Measurements from ENCODE around the gene NID2.

Gene NID2

DNA sequence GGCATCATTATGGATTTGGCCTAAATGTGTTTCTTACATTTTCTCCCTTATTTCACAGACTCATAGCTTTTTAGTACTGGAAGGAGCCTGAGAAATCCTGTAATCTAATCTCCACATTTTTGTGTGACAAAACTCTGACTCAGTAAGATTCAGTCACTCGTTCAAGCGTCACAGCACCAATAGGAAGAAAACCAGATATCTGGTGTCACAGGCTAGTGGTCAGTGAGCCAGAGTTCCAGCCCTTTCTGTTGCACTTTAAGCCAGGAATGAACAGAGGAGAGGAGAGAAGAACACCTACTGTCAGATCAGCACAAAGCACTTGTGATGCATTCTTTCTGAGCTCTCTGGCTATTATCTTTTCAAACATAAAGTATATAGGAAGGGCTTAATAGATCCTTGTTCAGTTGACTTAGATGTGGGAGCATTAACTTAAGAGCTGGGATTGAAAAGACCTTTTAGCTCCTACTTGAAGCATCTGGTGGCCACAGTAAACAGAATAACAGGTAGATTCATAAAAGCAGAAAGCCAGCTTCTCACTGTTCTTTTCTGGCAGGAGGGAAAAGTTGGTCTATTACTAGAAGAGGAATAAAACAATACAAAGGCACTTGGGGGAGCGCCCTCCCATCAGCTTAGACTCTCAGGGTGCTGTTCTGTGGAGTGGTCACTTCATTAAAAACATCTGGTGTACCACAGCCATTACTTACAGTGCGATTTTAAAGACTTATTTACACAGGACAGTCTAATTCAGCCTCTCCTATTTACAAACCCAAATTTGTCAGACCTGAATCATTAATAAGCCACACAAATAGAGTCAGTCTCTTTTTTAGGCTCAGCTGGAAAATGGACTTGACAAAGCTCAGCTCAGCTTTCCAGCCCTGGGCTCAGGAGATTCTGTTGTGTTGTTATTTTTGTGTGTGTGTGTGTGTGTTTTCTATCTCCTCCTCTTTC lies 12.2 kb upstream of the NID2 start:
- ATAC-seq (no peak), DNase-seq (no peak)

DNA sequence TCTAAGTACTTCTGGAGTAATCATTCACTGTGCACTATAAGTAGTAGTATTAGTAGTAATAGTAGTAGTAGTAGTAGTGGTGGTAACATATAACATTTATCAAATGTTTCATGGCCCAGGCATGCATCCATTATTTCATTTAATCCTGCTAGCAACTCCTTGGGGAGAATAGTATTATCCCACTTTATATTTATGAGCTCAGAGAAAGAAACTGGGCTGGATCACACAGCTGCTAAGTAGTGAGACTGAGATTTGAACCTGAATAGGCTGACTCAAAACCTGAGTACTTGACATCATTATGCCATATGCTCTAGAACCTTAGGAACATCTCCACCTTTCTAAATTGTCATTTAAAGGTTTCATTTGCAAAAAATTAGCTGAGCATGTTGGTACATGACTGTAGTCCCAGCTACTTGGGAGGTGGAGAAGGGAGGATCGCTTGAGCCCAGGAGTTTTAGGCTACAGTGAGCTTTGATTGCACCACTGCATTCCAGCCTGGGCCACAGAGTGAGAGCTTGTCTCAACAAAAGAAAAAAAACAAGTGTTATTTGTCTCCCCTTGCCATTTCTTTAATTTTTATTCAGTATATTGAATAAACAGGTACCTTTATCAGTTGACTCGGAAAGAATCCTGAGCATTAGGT lies 11.4 kb upstream of the NID2 start:
- ATAC-seq: no peak
- no peak for DNase-seq

DNA sequence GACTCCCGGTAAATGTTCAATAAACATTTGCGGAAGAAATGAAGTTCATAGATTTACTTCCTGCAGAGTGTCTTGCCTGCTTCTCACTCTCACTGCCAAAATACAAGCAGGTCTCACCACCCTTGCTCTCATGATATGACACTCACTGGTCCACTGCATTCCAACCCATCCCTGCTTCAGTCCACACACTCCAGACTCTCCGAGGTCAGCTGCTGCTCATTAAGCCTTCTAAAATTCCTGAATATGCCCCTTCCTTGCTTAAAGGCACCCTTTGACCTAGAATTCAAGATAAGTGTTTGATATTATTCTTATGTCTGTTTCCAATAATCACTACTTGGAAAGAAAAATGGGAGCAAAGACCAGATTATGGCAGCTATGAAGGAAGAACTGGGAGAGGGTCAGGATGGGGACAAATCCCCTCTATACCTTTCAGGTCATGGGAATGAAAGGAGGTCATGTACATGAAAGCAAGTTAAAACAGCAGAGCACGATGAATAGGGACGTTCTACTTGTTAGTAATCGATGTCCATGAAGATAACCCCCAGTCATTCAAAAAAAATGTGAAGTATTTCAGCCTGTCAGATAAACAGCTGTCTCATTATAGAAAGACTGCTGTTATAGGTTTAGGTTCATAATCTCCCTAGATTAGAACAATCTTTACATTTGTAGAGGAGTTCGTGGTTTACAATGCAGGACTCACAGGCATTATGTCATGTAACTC lies 10.5 kb upstream of the NID2 start:
- no peak for ATAC-seq

DNA sequence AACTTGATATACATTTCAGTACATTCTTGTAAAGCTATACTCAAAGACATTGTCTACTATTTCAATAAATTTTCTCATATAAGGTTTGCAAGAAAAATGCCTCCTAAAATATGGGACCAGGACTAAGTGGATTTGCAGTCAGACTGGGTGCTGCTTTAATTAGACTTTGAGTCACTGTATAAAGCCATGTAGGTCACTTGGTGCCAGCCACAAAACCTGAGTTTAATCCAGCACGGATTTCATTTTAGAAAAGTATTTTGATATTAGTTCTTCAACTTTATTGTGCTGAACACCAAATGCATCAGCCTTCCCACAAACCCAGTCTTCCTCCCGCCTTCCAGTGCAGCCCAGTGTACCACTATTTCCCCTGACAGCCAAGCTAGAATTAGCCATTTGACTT lies 9.9 kb upstream of the NID2 start:
- ATAC-seq: no peak

More for the DNA sequence above, 10.5 kb upstream of the NID2 start:
- DNase-seq: no peak

DNA sequence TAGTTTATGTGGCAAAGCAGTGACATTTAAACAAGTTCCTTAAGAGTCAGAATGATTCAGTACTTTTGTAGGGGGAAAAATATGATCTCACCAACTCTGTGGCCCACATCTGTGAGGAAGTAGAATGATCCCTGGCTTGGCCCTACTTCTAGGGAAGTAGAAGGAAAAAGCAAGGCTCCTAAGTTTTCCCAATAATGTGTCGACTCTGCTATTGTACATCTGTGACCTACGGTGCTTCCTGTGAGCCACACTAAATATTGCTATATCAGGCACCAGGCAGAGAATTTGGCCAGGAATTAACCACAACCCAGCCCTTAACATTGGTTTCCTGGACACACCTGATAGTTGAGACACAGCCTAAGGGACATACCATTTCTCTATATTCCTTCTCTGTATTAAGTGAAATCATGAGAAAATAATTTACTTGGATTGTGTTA lies 9.3 kb upstream of the NID2 start:
- DNase-seq: no peak
- no peak for ATAC-seq

More for the DNA sequence above, 9.9 kb upstream of the NID2 start:
- no peak for DNase-seq

DNA sequence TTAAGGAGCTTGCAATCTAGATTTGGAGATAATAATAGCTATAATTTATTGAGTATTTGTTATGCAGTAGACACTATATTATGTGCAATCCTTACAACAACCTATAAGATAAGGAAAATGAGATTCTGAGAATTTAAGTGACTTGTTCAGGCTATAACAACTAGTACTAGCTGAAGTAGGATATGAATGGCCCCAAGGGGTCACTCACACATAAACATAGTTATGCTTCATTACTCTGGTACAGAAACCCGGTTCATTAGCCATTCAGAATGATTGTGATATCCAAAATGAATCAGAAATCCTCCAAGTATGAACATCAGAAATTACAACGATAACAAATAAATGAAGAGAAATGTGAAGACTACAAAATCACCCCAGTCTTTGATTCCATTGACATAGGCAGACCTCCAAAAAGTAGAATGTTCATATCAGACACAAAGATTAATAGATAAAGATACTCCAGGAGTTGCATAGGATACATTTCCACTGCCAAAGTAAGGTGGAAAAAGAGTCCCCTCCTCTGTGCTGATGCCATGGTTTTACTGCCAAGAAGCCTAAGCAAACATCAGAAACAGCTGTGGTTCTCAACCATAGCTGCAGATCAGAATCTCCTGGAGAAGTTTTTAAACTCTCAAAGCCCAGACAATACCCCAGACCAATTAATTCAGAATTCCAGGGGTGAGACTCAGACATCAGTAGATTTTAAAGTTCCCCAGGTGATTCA lies 8.6 kb upstream of the NID2 start:
- no peak for ATAC-seq

DNA sequence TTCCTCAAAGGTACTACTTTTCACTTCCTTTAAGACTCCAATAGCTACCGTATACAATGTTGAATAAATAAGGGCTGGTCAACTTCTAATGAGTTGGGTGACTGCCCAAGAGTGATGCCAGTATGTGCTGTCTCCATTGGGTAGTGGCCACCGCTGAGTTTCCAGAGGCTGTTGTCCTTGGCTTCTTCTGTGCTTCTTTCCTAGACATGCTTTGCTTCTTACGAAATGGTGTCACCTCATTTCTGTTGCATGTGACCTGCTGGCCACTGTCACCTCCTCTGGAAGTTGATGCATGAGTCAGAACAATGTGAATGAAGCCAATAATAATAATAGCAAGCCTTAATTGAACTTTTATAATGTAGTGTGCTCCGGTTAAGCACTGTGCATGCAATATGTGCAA lies 7.5 kb upstream of the NID2 start:
- DNase-seq (no peak), ATAC-seq (no peak)

More for the DNA sequence above, 8.6 kb upstream of the NID2 start:
- DNase-seq: no peak

DNA sequence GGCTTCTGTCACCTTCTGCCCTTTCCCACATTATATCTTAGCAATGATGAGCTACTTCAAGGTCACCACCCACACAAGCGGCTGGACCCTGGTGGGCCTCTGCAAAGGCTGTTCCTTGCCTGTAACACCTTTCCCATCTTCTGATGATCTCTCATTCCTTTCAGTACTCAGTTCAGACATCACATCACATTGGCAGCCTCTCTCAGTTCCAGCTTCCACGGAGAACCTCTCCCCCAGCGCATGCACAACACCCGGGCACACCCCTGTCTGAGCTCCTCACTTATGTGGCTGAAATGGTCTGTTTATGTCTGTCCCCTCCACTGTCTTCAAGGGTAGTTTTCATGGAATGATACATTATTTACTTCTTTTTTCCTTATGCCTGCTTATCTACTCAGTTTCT lies 6.5 kb upstream of the NID2 start:
- DNase-seq (no peak), ATAC-seq (no peak)

DNA sequence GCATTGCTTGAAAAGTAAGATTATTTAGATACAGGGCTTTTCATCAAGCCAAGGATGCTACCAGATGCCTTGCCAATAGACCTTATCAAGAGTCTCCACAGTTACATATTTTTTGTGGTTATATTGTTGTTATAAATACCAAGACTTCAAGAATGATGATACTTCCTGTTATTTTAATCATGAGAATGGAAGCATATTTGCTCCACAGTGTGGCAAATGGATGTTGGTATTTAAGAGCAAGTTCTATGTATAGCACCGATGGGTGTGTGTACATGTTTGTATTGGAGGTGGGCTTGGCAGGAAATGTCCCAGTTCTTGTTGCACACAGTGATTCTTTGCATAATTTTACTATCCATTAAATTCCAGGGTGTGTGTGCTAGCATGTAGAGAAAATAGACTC lies 4.4 kb upstream of the NID2 start:
- DNase-seq (no peak), ATAC-seq (no peak)

DNA sequence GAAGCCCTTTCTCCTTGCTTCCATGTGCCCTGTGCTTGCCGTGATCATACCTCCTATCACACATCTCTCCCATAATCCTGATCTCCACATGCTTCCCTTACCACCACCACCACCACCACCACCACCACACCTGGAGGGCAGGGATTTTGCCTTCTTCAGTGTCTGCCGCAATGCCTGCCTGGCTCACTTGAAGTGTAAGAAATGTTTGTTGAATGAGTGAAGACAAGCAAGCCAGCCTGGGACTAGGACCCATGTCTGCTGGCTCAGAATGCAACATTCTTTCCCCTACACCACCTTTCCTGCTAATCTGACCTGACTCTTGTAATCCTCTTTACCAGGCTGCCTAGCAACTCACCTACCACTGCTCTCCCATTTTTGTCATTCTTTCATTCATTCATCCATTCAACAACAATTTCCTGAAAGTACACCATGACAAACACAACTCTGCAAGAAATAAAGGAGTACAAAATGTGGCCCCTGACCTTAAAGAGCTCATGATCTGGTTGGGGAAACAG lies 3.5 kb upstream of the NID2 start:
- no peak for ATAC-seq
- no peak for DNase-seq

DNA sequence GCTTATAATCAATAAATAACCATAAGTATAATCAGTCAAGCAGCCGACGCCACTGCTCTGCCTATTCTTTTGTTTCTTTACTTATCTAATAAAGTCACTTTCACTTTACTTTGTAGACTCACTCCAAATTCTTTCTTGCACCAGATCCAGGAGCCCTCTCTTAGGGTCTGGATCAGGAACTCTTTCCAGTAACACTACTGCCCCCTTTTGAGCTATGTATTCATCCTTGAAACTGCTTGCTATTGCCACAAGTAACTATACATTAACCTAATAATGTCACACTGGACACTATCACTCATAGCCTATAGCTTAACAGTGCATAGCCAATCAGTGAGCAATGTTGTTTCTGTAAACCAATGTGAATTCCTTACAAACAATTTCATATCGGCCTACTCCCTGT lies 2.8 kb upstream of the NID2 start:
- ATAC-seq: no peak
- no peak for DNase-seq

DNA sequence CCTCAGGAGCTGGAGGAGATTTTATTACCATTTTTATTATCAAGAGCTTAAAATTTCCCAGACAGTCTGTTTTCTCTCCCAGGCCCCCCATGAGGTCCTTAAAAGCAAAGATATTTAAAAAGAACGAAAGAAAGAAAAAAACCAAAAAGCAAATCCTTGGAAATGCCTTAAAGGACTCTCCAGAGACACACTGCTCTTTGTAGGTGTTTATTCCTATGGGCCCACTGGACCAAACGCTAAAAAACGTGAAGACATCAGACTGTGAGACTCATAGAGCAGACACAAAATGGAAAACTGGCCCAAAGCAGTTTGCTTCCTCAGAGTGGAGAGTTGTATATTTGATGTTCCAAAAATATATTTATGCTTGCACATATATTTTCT lies 1.2 kb upstream of the NID2 start:
- ATAC-seq (no peak), DNase-seq (no peak)

DNA sequence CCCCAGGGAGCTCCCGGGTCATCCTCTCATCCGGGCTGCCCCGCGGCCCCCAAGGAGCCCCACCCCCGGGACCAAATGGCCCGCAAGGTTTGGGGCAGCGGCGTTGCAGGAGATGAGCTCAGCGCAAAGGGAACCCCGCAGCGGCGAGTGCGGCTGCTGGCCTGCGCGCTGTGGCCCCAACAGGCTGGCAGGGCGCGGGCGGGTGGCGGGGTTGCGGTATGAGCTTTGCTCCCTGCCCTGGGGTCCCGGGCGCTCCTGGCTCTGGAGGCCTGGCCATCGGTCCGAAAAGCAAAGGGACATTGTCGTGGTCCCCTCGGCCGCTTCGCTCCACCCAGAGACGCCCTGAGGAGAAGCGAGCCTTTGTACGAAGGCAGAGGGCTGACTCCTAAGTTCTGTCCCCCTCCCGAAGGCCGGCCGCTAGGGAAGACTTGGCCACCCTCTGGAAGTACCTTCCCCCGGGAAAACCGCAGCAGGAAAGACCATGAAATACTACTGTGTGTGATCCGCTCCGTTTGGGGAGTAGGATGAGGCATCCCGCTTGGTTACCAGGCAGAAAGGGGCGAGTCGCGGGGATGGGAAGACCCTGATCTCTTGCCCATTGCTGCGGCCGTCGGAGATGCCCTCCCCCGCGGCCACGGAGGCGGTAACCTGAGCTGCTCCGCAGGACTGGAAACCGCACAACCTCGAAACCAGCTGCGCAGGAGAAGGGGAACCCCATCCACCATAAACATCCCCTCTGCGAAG lies 620 bp upstream of the NID2 start:
- peak; percentile 41 for DNase-seq
- ATAC-seq: peak; percentile 20

DNA sequence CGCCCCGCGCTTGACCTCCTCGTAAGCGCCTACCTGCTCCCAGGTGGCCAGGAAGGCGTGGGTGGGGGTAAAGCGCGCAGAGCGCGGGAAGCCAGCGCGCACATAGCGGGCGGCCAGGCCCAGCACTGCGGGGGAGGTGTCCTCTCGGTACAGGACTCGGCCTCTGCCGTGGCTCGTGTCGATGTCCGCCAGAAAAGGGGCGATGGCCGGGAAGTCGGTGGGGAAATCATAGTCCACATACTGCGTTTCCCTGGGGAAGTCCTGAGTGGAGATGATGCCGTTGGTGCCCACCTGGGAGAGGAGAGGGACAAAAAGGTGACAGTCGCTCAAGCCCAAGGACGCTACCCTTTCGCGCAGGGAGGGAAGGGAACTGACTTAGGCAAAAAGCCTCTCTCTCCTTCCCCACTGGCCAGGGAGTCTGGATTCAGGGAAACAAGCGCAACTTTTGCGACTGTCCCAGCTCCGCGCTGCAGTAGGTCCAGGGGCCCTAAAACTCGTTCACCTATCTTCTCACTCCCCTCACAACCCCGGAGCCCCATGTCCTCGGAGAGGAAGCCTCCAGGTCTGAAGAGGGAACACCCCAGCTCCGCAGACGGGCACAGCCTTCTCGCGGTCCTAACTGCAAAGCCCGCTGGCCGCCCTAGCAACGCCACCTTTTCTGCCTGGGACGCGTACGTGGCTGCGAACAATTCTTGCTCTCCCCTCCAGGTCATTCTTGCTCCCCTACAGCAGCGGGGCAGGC lies 815 bp downstream of the NID2 start:
- no peak for ATAC-seq
- peak; percentile 20 for DNase-seq

DNA sequence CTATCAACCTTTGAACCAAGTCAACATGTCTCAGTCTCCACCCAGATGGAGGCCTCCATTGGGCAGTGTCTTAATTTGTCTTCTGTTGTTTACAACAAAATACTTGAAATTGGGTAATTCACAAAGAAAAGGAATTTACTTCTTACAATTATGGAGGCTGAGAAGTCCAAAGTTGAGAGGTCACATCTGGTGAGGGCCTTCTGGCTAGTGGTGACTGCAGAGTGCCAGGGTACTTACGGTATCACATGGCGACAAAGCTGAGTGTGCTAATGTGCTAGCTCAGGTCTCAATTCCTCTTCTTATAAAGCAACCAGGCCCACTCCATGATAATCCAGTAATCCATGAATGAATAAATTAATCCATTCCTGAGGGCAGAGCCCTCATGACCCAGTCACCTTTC lies 4.7 kb downstream of the NID2 start:
- ATAC-seq (no peak), DNase-seq (no peak)

DNA sequence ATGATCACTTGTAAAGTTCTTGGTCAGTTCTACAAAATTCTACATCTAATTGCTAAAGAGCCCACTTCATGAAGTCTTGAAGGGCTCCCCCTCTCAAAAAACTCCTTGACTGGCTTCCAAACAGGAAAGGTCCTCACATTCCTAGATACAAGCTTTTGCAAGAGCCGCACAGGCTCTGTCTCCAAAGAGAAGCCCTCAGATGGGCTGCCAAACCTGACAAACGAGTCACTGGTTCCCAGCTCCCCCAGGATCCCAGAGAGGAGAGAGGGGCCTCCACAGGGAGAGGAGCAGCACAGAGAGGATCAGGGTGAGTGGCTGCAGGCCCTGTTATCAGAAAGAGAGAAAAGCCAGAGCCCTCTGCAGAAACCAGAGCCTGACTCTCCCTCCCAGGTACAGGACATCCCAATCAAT lies 5.8 kb downstream of the NID2 start:
- ATAC-seq (no peak), DNase-seq (no peak)

DNA sequence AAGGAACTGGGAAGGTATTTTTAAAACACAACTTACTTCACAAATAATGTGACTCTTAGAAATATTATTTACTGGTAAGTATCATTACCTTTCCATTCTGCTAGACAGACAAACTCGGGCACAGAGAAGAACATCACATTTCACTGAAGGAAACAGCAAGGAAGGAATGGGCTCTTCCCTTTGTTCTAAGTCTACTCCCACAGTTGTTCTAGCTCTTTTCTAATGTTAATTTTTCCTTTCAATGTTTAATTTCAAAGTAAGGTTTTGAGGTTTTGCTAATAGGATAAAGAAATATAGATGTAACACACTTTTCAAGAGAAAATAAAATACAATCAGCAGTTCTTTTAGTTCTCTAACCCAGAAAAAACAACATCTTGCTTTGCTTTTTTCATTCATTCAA lies 7.0 kb downstream of the NID2 start:
- DNase-seq: no peak

DNA sequence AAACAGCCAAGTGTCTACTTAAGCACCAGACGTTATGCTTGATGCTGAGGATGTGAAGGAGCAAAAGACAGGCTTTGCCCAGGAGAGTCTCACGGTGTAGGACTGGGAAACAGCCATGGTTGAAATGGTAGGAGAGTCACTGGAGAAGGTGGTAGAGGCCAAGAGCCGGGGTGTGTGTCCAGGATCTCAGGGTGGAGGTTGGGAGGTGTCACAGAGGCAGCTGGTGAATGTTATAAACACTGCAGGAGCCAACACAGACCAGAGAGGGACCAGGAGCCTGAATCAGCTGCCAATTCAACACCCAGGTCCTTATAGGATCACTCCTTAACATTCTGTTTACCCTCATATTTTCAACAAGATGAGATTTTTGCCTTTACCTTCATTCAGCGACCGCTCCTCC lies 7.5 kb downstream of the NID2 start:
- DNase-seq (no peak), ATAC-seq (no peak)

More for the DNA sequence above, 7.0 kb downstream of the NID2 start:
- no peak for ATAC-seq

DNA sequence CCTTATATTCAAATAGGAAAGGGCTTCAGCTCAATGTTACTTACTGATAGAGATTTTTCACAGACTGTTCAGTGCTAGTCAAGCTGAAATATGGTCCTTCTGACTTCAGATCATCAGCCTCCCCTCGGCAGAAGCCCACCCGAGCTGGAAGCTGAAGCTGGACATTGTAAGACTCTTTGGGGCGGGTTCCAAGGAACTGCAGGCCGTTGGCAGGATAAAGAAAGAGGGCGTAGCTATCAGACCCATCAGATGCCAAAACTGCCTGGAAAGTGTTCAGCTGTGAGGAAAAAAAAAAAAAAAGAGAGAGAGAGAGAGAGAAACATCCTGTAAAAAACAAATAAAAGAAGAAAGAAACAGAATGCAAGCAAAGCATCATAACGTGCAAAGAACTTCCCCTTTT lies 8.8 kb downstream of the NID2 start:
- DNase-seq (no peak), ATAC-seq (no peak)

DNA sequence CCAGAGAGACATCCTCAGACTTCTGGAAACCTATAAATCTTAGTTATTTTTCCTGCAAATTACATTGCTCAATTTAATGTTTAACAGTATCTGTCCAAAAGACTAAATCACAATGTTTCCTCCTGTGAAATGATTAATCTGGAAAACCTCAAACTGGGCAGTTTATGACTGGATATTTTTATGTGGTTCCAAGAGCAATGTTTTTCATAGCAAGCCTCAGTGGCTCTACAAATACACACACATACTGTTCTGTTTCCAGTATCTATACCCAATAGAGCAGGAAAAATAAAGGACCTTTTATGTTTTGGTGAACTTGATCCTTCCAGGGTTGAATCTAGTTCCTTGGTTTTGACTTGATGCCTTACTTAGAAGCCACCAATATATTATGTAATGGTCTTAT lies 9.2 kb downstream of the NID2 start:
- DNase-seq: no peak
- no peak for ATAC-seq

DNA sequence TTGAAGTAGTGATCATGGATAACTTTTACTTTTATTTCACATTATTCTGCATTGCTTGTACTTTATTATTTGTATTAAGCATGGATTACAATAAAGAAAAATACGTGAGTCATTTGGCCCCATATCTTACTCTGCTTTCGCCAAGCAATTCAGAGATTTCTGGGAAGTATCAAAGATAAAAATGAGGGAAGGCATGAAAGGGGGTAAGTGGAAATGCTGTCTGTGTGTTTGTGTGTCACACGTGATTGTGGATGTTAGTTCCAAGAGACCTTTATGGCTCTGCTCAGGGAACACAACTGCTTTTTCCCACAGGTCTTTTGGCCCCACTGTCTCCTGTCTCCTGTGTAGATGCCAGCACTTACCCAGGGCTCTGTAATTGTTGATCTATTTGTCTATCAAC lies 10.5 kb downstream of the NID2 start:
- DNase-seq (no peak), ATAC-seq (no peak)

All from stimulated activated naive CD8-positive, alpha-beta T cell treated with anti-CD3 and anti-CD28 coated beads, Interleukin-15, Interleukin-2, amounts not matched to agents 100 U/mL and 50 U/mL, for 24 hours (primary cell).